GM21576 (cell line): ENCODE data around the gene ERVFRD-1.

Experiments
- ATAC-seq: cut with Tn5 transposase; IDR thresholded peaks from one replicate; pipeline ENCODE4 v1.9.1; 2021; ENCODE audit warnings: mild to moderate bottlenecking, moderate library complexity; ENCODE audit not compliant: unreplicated experiment

ERVFRD-1 gene, protein sequence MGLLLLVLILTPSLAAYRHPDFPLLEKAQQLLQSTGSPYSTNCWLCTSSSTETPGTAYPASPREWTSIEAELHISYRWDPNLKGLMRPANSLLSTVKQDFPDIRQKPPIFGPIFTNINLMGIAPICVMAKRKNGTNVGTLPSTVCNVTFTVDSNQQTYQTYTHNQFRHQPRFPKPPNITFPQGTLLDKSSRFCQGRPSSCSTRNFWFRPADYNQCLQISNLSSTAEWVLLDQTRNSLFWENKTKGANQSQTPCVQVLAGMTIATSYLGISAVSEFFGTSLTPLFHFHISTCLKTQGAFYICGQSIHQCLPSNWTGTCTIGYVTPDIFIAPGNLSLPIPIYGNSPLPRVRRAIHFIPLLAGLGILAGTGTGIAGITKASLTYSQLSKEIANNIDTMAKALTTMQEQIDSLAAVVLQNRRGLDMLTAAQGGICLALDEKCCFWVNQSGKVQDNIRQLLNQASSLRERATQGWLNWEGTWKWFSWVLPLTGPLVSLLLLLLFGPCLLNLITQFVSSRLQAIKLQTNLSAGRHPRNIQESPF

DNA sequence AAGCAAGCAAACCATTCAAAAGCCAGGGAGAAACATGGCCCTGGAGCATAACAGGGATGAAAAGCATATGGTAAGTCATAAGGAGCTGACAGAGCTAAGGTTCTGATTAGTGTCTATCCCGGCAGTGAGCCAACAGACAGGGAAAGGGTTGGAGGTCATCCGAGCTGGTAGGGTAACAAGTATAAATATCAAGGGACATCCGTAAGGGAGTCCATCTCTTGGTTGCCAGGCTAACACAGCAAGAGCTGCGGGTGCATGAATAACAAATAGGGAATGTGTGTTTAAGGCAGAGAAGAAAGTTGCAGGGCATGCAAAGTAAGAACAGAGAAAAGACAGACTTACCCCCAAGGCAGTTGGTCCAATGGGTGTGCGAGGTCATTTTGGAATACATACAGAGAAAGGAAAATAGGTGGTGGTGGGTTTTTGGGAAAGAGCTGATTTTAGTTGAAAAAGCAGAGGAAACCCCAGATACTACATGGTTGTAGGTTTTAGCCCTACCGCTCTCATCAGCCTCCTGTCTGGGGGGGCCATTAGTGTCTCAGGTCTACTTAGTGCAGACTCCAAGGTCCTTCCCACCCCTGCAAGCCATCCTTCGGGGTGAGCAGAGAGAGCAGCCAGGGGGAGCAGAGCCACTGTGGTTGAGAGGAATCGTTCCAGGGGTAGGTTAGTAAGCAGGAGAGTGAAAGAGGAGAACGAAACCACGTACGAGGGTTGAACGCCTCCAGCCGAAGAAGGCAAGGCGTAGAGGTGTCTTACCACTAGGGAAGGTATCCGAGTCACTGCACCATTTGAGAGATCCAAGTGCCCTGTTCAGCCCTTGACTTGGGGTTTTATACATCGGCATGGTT, at the start of gene ERVFRD-1:
ERVFRD-1 (minus strand) TSS at position 805 of the 848 bp plus-strand sequence. CDS start 6,415 bp downstream, outside the sequence.
- ATAC-seq, result no peak

DNA sequence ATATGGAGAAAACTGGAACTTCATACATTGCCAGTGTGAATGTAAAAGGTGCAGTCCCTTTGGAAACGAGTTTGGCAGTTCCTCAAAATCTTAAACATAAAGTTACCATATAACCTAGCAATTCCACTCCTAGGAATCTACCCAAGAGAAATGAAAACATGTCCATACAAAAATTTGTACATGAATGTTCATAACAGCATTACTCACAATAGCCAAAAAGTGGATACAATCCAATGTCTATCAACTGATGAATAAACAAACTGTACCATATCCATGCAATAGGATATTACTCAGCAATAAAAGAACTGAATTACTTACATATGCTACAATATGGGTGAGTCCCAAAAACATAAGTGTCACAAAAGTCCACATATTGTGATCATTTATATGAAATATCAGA, 48.7 kb upstream of the ERVFRD-1 start:
- no peak for ATAC-seq

DNA sequence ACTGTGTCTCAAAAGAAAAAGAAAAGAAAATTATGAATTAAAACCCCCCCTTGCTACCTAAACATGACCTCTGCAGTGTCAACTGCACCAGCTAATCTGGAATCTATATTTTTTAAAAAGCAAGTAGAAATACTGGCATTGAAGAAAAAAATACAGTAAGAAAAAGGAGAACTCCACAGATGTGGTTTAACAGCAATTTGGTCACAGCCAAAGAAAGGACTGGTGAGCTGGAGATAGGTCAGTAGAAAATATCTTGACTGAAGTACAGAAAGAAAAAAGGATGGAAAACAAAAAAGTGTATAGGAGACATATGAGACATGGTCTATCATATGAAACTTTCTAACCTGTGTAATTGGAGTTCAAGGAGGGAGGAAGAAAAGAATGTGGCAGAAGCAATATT, 44.1 kb upstream of the ERVFRD-1 start:
- ATAC-seq, result no peak

DNA sequence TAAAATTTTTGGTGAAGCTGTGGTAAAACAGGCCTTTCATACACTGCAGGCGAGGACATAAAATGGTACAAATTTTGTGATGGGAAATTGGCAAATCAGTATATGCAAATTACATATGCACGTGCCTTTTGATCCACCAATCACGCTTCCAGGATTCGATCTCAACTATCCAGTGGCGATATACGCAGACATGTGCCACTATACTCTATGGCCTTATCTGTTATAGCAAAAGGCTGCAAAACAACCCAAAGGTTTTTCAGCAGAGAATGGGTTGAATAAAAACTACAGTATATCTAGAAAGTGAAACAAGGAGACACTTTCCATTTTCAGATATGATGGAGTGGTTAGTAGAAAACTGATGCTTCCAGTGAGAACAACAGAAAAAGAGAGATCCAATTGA, 41.9 kb upstream of the ERVFRD-1 start:
- no peak for ATAC-seq

DNA sequence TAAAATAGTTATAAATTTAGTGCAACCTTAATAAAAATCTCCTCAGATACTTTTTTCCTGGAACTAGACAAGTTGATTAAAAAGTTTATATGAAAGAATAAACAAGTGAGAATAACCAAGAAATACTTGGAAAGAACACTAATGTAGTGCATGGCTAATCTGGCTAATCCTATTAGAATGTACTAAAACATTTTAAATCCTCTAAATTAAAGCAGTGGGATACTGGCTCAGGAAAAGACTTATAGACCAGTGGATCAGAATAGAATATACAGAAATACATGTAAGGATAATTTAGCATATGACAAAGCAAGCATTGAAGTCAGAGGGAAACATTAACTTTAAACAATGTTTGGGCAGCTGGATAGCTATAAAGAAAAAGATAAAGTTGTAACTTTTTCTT, 41.1 kb upstream of the ERVFRD-1 start:
- no peak for ATAC-seq

DNA sequence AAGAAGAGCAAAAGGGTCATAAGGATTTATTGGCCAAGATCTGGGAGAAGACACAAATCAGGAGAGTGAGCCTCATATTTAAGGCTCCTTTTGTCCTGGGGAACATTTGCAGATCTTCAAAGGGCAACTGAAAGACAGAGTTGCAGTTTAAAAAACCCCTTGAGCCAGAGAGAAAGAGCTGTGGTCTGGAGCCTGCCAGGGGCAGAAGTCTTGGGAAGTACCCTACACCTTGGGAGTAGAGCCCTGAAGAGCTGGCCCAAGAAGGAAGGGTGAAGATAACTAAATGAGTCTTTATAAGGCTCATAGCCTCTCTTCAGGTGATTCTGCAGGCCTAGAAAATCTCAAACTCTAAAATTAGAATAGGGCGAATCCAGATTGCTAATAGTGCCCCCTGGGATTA, 40.0 kb upstream of the ERVFRD-1 start:
- ATAC-seq, result no peak

DNA sequence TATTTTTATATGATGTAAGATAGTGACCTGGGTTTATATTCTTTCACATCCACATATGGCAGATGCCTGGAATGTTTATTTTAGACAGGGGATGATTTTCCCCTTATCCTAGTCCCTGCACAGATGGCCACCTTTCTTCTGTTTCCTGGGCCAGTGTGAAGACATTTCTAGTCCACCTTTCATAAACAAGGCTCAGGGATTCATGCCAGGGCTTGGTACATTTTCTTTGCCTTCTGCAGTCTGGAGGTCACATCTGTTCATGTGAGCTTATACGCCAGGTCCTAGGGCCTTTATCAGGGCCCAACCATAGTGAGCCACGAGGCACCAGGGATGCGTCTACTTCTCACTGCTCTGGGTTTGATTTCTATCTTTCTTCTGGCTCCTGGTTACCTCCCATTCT, 38.0 kb upstream of the ERVFRD-1 start:
- ATAC-seq, result no peak

DNA sequence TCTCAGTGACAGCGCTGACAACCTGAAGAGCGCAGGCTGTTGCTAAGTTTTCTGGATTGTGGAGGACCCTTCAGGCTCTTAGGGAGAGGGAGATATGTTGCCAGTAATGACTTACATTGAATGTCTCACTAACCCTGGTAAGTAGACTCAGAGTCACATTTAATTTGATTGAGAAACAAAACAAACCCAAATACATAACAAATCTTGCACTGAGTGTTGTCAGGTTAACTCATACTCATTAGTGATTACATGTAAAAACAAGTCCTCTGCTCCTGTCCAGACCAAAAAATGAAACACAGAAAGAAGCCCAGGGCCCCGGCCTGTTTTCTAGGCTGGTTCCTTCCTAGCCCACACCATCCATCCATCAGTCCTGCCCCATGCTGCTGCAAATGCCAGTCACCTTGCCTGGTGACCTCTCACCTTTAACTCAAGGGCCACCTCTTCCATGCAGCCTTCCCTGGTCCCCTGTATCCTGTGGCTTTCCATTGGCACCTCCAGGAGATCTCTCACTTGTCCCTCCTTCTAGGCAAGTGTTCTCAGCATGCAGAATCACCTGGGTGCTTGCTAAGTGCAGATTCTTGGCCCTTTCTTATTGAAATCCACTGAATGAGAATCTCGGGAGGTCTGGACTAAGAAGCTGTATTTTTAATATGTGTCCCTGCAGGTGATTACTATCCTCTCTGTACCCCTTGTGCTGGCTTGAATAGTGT, 34.7 kb upstream of the ERVFRD-1 start:
- ATAC-seq, result no peak

DNA sequence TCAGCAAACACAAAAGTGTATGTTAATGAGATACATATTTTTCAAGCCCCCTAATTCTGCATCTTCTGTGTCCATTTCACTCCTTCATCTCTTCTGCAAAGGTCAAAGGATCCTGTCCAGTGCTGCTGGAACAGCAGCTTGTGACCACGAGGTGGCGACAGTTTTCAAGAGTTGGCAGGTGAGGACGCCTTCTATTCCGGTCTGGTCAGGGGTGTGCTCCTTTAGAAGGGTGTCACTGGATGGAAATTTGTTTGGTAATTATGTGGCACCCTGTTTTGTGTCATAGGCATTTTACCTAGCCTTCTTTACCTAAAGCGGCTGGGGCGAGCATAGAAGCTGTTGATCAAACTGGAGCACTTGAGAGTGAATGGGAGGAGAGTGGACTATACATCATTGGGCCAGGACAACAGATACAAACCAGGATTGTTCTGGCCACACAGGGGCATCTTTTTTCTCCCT, 32.9 kb upstream of the ERVFRD-1 start:
- ATAC-seq, result peak; percentile 78

DNA sequence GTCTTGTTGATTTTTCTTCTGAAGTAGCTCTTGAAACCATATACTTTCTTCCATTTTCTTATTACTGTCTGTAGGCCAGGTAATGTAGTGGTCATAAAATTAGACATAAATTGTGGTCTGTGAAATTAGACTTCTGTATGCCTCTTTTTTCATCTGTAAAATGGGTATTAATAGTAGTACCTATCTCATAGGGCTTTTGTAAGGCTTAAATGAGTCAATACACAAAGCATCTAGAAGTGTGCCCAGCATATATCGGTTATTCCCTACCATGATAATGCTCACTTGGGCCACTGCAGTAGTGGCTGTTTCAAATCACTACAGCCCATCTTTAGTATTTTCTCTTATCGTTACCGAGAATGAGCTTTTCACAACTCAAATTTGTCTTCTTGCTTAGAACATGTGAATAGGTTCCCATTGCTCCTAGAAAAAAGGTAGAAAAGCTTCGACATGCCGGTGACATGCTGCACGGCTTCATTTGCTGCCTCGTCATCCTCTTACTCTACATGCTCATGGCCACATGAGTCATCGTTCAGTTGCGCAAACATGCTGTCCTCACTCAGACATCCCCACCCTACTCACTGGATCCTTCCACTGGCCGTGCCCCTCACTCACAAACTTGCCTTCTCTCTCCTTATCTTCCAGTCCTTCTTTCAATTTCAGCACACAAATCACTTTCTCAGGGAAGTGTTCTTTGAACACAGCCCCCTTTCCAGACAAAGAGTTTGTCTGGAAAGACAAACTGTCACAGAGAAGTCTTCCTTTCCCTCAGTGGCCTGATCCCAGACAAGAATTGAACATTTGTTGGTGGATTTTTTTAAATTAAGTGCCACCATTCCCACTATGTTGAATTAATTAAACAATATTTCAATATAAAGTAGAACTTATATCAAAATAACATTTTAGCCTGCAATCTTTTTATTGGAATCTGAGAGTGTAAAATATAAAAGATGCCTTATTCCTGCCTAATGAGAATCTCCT, 32.2 kb upstream of the ERVFRD-1 start:
- no peak for ATAC-seq

DNA sequence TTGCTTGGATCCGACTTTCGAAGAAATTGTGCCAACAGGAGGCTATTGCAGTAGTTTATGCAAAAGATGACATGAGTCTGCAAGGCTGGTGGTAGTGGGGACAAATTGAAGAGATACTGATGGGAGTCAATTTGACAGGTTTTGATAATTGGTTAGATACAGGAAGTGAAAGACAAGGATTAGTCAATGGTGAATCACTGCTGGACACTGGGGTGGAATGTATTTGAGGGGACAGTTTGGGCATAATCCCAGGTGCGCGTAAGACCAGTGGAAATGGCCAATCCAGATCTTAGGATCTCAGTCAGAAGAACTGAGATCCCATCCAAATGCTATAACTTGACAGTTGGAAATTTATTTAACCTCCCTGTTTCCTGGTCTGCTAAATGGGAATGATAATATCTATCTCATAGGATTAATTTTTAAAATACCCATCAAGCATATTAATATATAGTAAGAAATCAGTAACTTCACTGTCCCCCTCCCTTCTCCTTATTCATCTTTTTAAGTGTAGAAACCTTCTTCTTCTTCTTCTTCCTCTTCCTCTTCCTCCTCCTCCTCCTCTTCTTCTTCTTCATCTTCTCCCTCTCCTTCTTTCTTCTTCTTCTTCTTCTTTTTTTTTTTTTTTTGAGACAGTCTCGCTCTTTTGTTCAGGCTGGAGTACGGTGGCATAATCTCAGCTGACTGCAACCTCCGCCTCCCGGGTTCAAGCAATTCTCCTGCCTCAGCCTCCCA, 30.9 kb upstream of the ERVFRD-1 start:
- ATAC-seq, result no peak

DNA sequence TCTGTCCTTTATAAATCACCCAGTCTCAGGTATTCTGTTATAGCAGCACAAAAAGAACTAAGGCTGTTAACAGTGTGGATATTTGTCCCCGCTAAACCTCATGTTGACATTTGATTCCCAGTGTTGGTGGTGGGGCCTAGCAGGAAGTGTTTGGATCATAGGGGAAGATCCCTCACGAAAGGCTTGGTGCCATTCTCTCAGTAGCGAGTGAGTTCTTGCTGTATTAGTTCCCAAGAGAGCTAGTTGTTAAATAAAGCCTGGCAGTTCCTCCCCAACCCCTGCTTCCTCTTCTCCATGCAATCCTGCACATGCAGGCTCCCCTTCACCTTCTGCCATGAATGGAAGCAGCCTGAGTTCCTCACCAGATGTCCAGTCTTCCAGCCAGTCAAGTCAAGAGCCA, 29.8 kb upstream of the ERVFRD-1 start:
- ATAC-seq, result no peak

DNA sequence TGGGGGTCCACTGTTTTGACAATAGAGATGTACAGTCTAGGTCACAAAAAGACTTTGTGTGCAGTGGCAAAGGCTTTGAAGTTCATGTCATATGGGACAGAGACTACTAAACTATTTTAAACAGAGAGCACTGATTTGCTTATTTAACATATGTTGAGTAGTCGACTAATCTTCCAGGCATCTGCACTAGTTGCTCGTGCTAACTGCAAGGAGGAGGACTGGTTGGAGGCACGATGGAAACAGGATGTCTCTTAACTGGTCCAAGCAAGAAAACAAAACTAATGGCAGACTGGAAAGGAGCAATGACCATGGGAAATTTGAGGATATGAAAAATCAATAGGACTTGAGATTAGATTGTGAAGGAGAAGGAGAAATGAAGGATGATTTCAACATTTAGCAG, 28.5 kb upstream of the ERVFRD-1 start:
- ATAC-seq, result no peak

DNA sequence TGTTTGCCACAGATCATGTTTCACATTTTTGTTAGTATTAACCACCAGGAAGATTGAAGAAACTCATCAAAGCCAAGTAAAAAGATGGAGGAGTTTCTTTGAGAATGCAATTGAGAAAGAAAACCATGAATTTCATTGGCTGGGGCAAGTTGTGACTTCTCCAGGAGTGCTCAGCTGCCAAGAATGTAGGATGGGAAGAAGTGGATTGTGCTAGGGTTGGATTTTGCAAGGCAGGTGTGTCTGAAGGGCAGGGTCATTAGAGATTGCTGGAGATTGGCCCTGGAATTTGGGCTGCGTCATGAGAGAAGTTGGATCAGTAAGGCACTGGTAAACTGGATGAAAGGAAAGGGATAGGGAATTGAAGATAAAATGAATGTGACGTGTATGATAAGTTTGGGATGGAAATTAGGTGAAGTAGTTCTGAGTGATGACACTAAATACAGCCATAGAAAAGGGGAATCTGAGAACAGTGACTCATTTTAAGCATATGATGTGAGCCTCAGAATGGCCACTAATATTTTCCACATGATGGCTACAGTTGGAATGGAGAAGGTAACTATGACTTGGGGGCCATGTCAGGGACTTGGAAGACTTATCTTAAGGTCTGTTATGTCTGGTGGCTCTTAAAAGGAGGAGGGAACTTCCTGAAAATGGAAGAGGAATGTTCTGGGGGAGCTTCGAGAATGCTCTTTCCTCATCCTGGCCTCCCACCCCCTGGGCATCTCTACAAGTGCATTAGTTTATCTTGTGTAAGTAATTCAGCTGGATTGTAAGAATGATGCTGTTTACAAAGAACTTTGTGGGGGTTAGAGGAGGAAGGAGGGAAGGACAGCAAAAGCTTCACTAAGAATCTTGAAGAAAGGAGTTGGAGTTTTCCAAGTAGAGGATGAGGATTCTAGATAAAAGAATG, 27.8 kb upstream of the ERVFRD-1 start:
- peak; percentile 44 for ATAC-seq

DNA sequence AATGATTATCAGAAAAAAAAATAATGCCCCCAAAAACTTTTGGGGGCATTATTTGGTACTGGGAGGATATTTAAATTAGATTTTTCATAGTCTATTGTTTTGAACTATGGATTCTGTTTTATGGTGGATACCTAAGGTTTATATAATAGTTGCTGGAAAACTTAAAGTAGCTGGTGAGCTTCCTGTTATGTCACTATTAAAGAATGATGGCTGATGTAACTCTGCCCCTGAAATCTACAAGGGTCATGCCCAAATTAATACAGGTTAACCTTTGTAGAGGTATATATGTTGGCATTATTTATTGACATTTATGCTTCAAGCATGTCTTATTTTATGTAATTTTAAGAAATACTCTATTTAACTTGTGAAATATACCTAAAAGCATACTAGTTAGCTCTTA, 25.3 kb upstream of the ERVFRD-1 start:
- no peak for ATAC-seq

DNA sequence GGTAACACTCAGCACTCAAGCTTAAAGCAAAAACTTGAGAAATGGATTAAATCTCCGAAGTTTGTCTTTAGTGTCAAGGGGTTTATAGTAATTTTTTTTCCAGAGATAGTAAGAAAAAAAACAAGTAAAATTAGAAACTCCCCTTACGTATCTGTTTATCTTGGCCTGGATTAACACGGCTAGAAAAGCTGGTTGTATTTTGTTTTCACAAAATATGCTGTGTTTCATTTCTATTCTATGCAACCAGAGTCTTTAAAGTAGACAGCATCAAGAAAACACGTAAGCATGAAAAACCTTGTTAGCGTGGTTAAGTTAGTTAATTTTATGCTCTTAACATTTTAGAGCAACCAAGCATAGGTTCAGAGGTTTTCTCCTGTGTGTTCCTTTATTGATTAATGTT, 21.8 kb upstream of the ERVFRD-1 start:
- ATAC-seq, result no peak

DNA sequence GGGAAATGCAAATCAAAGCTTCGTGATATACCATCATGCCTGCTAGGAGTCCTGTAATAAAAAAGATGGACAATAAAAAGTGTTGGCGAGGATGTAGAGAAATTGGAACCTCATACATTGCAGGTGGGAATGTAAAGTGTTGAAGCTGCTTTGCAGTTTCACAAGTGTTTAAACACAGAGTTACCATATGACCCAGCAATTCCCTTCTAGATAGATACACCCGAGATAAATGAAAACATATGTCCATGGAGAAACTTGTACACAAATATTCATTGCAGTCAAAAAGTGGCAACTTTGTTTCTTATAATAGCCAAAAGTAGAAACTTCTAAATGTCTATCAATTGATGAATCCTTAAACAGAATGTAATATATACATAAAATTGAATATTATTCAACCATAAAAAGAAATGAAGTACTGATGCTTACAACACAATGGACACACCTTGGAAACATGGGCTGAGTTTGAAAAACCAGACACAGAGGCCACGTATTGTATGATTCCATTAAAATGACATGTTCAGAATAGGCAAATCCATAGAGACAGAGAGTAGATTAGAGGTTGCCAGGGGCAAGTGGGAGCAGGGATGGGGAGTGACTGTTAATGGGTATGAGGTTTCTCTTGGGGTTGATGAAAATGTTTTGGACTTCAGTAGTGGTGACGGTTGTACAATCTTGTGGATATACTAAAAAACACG, 20.8 kb upstream of the ERVFRD-1 start:
- no peak for ATAC-seq

DNA sequence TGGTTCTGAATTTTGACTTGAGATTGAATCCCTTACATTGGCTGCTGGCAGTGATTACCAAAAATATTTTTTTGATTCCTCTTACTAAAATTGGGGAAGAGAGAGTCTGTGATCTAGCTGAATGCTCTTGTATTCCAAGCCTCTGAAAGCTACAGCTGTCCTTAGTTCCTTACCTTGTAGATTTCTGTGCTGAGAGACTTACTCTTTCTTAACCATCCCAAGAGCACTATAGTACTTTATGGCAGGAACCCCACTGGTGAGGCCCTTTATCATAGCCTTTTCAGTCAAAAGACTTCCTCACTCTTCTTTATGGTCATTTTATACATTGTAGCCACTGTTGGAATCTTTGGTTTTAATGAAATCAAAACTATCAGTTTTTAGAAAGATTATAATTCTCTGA, 19.1 kb upstream of the ERVFRD-1 start:
- no peak for ATAC-seq
